Measurements from ENCODE around the gene MRPL27.

MRPL27 gene

DNA sequence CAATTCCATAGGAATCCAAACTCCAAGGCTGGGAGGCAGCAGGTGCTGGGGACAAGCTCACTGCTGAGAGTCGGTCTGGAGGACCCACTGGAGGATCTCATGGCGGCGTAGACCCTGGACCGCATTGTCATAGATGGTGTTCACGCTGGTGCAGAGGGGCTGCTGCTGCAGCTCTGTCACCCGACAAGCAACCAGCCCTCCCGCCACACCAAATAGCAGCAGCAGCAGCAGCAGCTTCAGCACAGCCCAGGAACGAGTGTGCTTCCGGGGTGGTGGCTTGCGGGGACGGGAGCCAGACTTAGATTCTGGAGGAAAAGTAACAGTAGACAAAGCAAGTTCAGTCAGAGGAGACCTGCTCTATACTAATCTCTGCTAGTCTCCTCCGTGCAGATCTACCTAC, 9.9 kb upstream of the MRPL27 start:
- no peak for DNase-seq

- DNase-seq, result no peak
Measured at GRCh38 chr17:50381920-50382319, 8.9 kb upstream of the MRPL27 start.

GRCh38 chr17:50381260-50381815, 8.4 kb upstream of the MRPL27 start:
- DNase-seq, result no peak

GRCh38 chr17:50380369-50381259, 7.6 kb upstream of the MRPL27 start:
- no peak for DNase-seq

DNA sequence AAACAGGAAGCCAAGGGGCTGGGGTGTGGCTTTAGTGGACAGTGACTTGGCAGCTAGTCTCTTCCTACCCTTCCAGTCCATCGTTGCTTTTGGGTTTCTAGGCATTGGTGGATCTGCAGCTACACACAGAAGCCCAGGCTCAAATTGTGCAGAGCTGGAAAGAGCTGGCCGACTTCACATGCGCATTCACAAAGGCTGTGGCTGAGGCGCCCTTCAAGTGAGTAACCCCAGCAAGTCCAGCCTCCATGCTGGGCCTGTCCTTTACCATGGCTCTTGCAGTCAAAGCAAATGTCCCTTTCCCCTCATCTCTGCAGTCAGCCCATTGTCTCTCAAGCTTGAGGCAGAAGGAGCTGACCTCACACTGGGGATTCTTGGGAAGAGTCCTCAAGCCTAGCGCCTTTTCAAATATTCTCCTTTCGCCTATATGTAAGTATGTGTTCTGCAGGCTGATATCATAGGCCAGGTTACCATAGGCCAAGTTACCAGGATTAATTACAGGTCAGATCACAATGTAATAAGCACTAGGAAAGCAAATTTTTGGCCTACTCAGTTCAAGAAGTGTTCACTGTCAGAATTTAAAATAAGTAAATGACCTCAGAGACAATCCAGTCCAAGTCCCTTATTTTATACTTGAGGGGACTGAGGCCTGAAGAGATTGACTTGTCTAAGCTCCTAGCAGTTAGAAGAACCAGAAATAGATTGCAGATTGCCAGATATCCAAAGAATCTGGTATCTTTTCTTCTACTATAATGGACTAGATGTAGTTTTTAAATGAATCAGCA, 6.6 kb upstream of the MRPL27 start:
- no peak for DNase-seq

GRCh38 chr17:50375858-50376538, 3.0 kb upstream of the MRPL27 start:
- DNase-seq, result no peak

GRCh38 chr17:50373705-50374104, 721 bp upstream of the MRPL27 start:
- no peak for DNase-seq

- DNase-seq, result no peak
Measured at GRCh38 chr17:50372222-50372757, 694 bp downstream of the MRPL27 start.

GRCh38 chr17:50371526-50371925, 1.5 kb downstream of the MRPL27 start:
- no peak for DNase-seq

DNA sequence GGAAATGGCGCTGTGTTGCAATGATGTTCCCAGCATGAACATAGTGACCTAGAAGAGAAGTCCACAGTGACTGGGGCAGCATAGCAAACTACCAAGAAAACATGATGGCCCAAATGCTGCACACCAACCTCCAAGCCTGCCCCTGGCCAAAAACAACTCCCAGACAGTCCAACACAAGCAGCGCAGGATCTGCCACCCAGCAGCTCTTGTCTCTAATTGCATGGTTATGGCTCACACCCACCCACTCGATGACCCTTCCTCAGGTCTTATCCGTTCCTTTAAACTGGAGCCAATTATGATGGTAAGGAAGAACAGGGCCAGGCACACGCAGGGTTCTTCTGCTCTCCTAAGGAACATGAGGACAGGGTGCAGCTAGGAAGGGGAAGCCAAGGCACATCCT, 2.9 kb downstream of the MRPL27 start:
- DNase-seq, result no peak

DNA sequence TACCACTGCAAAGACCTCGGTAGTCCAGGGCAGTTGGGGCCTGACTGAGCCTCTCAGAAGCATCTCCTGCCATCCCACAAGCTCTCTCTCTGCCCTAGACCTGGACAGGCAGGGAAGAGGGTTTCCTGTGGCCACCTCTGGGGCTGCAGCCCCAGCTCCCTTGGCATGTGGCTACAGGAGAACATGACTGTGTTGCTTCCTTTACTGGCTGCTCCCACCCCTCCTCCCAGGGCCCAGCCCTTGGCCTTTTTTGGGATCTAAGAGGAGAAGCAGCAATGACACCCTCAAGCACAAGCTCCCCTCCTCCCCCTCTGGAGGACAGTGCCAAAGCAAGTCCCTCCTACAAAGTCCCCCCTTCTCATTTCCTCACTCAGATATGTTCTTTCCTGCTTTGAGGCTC, 5.6 kb downstream of the MRPL27 start:
- no peak for DNase-seq

GRCh38 chr17:50365649-50366393, 7.2 kb downstream of the MRPL27 start:
- no peak for DNase-seq

GRCh38 chr17:50365165-50365564, 7.8 kb downstream of the MRPL27 start:
- no peak for DNase-seq

DNA sequence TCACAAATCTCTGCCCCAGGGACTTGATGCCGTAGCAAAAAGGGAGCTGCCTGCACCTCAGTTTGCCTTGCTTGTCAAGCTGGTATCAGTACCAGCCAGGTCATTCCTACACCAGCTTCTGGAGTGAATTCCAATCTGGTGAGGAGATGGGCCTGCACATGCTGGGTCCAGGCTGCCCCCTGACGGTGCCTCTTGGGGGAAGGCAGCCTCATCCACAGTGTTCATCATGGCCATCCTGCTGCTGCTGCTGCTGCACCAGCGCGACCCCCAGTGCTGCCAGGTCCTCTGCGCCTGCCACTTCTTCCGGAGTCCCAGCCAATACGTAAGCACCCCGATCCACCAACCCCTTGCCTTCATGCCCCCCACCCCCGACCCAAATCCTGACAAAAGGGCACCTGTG, 8.3 kb downstream of the MRPL27 start:
- no peak for DNase-seq

DNA sequence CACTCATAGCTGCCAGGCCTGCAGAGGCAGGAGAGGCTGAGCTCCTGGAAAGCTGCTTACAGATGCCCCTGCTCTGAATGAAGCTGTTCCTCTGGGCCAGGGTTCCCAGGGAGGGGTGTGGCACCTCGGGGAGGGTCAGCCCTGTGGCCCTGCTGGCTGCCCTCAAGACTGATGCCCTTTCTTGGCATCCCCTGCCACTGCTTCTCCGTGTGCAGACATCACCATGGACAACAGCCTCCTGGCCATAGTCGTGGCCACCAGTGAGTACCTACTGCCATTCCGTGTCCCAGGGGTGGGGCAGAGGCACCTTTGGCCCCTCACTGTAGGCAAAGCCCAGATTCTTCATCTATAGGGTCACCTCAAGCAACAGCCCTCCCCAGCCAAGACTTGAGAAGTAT, 8.9 kb downstream of the MRPL27 start:
- DNase-seq, result no peak

GRCh38 chr17:50363217-50364060, 9.5 kb downstream of the MRPL27 start:
- DNase-seq, result no peak

GRCh38 chr17:50362661-50363060, 10.3 kb downstream of the MRPL27 start:
- DNase-seq, result no peak

GRCh38 chr17:50361561-50362480, 11.2 kb downstream of the MRPL27 start:
- DNase-seq, result peak; percentile 72

DNA sequence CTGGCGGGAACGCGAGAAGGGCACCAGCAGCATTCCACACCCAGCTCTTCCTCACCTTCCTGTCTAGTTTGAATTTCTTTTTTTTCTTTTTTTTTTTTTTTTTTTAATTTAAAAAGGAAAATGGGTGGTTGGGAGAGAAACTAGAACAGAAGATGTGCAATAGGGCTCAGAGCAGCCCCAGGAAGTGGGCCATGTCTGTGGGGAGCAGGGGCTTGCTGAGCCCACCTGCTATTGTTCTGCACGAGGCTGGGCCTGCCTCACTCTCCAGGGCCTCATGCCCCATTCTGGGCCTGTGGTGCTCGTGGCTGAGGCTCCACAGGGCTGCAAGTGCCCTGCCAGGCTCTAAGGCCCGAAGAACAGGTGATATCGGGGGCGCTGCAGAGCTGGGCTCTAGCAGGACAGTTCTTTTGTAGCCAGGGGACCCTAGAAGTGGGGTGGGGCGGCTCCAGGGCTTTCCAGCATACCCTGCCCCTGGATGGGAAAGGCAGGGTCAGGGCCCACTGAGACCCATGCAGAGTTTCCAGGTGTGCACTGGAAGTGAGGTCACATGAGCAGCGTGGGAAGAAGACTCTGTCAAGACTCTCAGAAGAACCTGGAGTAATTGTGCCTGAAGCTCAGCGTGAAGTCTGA, 12.4 kb downstream of the MRPL27 start:
- DNase-seq, result no peak

All from CD4-positive, alpha-beta T cell treated with Interleukin-21 for 1 hour (primary cell).